Thyroid gland (tissue), 4 donors: ENCODE data around the gene SLC12A4.

Source experiments
- POLR2A ChIP-seq, 2 donors: fragments of 450-650 bp; IDR thresholded peaks; one replicate each; pipeline ENCODE4 v1.6.1; 2017; ENCODE audit warnings: antibody characterized with exemption in 2 of 2, mild to moderate bottlenecking in 2 of 2, moderate library complexity in 1 of 2
- TF ChIP-seq, protein P1 (sequence below), 6 experiments: fragments of 200-600 bp in 3 of 6; fragments of 450-650 bp in 3 of 6; sonication (generic) in 3 of 6; IDR thresholded peaks; one replicate each; pipeline ENCODE4 v1.5.1; 2016 to 2019; ENCODE audit warnings: antibody characterized with exemption in 6 of 6, mild to moderate bottlenecking in 2 of 6, inconsistent platforms in 1 of 6, moderate library complexity in 1 of 6

DNA sequence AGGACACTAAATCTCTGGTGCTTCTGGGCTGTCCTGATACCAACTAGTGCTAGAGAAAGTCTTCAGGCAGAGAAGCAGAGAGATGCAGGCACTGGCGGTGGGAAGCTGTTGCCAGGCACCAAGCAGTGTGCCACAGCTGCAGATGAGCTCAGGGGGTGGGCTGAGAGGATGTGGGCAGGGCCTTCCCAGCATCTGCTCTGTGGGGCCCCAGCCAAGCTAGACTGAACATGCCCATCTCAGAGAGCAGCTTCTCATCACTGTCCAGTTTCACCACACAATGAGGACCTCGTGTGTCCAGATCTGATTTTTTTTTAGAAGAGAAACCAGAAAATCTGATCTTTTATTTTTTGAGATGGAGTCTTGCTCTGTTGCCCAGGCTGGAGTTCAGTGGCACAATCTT, 58.3 kb downstream of the SLC12A4 start:
- TF ChIP-seq, protein P1, sequence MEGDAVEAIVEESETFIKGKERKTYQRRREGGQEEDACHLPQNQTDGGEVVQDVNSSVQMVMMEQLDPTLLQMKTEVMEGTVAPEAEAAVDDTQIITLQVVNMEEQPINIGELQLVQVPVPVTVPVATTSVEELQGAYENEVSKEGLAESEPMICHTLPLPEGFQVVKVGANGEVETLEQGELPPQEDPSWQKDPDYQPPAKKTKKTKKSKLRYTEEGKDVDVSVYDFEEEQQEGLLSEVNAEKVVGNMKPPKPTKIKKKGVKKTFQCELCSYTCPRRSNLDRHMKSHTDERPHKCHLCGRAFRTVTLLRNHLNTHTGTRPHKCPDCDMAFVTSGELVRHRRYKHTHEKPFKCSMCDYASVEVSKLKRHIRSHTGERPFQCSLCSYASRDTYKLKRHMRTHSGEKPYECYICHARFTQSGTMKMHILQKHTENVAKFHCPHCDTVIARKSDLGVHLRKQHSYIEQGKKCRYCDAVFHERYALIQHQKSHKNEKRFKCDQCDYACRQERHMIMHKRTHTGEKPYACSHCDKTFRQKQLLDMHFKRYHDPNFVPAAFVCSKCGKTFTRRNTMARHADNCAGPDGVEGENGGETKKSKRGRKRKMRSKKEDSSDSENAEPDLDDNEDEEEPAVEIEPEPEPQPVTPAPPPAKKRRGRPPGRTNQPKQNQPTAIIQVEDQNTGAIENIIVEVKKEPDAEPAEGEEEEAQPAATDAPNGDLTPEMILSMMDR (IDR thresholded peaks at IDR 0.05), result no peak
- TF ChIP-seq POLR2A (IDR thresholded peaks at IDR 0.05), result no peak
